Astrocyte (in vitro differentiated cells and primary cell): ENCODE results near the gene SFT2D3.

Source experiments
- EZH2 ChIP-seq: IDR thresholded peaks from 2 replicates; pipeline ENCODE4 v1.6.1; 2012; ENCODE audit warnings: mild to moderate bottlenecking, low read length, inconsistent platforms; ENCODE audit not compliant: insufficient read depth
- TF ChIP-seq, protein P1 (sequence below): IDR thresholded peaks from 2 replicates; pipeline ENCODE4 v1.5.1; 2011; ENCODE audit warnings: low read depth, mild to moderate bottlenecking, inconsistent platforms, low read length, moderate library complexity; ENCODE audit not compliant: insufficient read depth

DNA sequence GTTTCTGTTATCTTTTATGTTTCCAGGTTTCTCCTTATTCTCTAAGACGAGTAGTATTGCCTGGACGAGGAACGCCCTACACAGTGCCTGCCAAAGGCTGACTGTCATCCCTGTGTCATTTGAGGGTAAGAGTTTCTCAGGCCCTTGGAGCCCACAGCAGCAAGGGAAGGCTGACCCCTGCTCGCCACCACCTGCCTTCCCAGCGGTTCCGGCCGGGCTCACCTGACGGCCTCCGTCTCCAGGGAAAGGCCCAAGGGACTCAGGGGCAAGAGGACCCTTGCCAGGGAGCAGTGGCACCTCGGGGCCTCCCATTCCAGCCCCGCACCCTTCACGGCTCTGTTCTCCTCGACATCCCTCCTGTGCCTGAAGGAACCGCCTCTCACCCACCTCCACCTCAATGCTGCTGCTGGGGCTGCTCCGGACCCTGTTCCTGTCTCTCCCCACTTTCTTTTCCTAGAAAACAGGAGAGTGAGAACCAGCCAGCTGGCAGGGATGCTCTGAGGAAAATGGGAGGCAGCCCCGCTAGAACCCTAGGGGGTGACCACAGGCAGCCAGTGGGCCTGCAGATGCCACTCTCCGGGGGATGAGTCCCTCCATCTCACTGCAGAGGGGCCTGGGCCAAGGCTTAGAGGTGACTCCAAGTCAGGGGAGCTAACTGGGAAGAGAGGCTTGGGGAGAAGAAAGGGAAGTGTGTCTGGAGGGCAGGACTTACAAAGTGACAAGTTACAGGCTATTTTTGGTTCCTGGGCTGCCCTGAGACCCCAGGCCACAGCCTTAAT is 27.8 kb upstream of the SFT2D3 start:
- TF ChIP-seq, protein P1, sequence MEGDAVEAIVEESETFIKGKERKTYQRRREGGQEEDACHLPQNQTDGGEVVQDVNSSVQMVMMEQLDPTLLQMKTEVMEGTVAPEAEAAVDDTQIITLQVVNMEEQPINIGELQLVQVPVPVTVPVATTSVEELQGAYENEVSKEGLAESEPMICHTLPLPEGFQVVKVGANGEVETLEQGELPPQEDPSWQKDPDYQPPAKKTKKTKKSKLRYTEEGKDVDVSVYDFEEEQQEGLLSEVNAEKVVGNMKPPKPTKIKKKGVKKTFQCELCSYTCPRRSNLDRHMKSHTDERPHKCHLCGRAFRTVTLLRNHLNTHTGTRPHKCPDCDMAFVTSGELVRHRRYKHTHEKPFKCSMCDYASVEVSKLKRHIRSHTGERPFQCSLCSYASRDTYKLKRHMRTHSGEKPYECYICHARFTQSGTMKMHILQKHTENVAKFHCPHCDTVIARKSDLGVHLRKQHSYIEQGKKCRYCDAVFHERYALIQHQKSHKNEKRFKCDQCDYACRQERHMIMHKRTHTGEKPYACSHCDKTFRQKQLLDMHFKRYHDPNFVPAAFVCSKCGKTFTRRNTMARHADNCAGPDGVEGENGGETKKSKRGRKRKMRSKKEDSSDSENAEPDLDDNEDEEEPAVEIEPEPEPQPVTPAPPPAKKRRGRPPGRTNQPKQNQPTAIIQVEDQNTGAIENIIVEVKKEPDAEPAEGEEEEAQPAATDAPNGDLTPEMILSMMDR, result no peak
- no peak for TF ChIP-seq EZH2
